DMS114 treated with DMSO at 0.1 percent for 48 hours (cell line): Measurements from ENCODE around the gene NFIB.

Source experiments
- DNase-seq: peaks from one replicate; lab custom pipeline; 2025; ENCODE audit not compliant: unreplicated experiment; lab: John Stamatoyannopoulos, UW

Gene NFIB

GRCh38 chr9:14307989-14308852, 5.7 kb downstream of the NFIB start:
- no peak for DNase-seq

- no peak for DNase-seq
These were observed 7.0 kb downstream of the NFIB start for GRCh38 chr9:14306672-14307660.

- DNase-seq, result no peak
These were observed 7.8 kb downstream of the NFIB start for GRCh38 chr9:14306188-14306587.

GRCh38 chr9:14304259-14304658, 9.7 kb downstream of the NFIB start:
- DNase-seq, result no peak

GRCh38 chr9:14303521-14303920, 10.4 kb downstream of the NFIB start:
- no peak for DNase-seq

- DNase-seq, result no peak
These were observed 10.8 kb downstream of the NFIB start for GRCh38 chr9:14303100-14303499.

GRCh38 chr9:14302405-14302804, 11.5 kb downstream of the NFIB start:
- DNase-seq, result no peak

GRCh38 chr9:14301583-14302021, 12.3 kb downstream of the NFIB start:
- no peak for DNase-seq

- DNase-seq, result no peak
These were observed 12.9 kb downstream of the NFIB start for GRCh38 chr9:14301006-14301405.

GRCh38 chr9:14300588-14300987, 13.4 kb downstream of the NFIB start:
- no peak for DNase-seq

GRCh38 chr9:14300040-14300439, 13.9 kb downstream of the NFIB start:
- DNase-seq, result no peak

GRCh38 chr9:14298601-14299022, 15.3 kb downstream of the NFIB start:
- no peak for DNase-seq

- no peak for DNase-seq
These were observed 17.3 kb downstream of the NFIB start for GRCh38 chr9:14296495-14297113.

GRCh38 chr9:14294659-14295058, 19.3 kb downstream of the NFIB start:
- DNase-seq, result no peak

- no peak for DNase-seq
These were observed 20.1 kb downstream of the NFIB start for GRCh38 chr9:14293801-14294200.

- DNase-seq, result no peak
These were observed 21.7 kb downstream of the NFIB start for GRCh38 chr9:14292181-14292739.

GRCh38 chr9:14289916-14290315, 24.0 kb downstream of the NFIB start:
- no peak for DNase-seq

- no peak for DNase-seq
These were observed 25.5 kb downstream of the NFIB start for GRCh38 chr9:14288433-14288832.

- DNase-seq, result no peak
These were observed 27.8 kb downstream of the NFIB start for GRCh38 chr9:14286121-14286520.

GRCh38 chr9:14283276-14283675, 30.7 kb downstream of the NFIB start:
- DNase-seq, result no peak

- DNase-seq, result no peak
These were observed 32.1 kb downstream of the NFIB start for GRCh38 chr9:14281876-14282275.
